Calu3 (cell line): Measurements from ENCODE around the gene CCNG1. TPM values are rescaled to one million over a fixed set of nuclear protein-coding genes. Genes with fewer than 3 reads are reported as not detected.

ENCODE experiments used
- BruUV-seq: library from RNA; stranded (reverse); fragments of 400-500 nt; replicated peaks from 2 replicates; lab custom pipeline; 2021; lab: Mats Ljungman, UMichigan
- CTCF ChIA-PET: fragments of 300-600 bp; sonication (Branson Sonifier 250); formaldehyde crosslinking; loops from one replicate; lab custom pipeline; 2022; ENCODE audit warnings: antibody characterized with exemption; lab: Charles Lee
- DNase-seq: peaks from one replicate; pipeline ENCODE4 v3.0.0; 2022
- H3K27ac Mint-ChIP-seq: one replicate; pipeline ENCODE4 v1.8.0; 2022; ENCODE audit warnings: mixed read lengths; ENCODE audit not compliant: unreplicated experiment
- H3K27me3 Mint-ChIP-seq: one replicate; pipeline ENCODE4 v1.8.0; 2022; ENCODE audit warnings: mixed read lengths; ENCODE audit not compliant: unreplicated experiment
- H3K36me3 Mint-ChIP-seq: one replicate; pipeline ENCODE4 v1.8.0; 2022; ENCODE audit warnings: mild to moderate bottlenecking, moderate library complexity, mixed read lengths; ENCODE audit not compliant: insufficient read depth, unreplicated experiment
- H3K4me1 Mint-ChIP-seq: one replicate; pipeline ENCODE4 v1.8.0; 2022; ENCODE audit warnings: mild to moderate bottlenecking, low read depth, mixed read lengths; ENCODE audit not compliant: unreplicated experiment
- H3K4me3 Mint-ChIP-seq: one replicate; pipeline ENCODE4 v1.8.0; 2022; ENCODE audit warnings: mild to moderate bottlenecking, low read depth, moderate library complexity, mixed read lengths; ENCODE audit not compliant: unreplicated experiment
- H3K9me3 Mint-ChIP-seq: one replicate; pipeline ENCODE4 v1.8.0; 2022; ENCODE audit warnings: low read depth, mixed read lengths; ENCODE audit not compliant: unreplicated experiment
- CTCF ChIP-seq: fragments of 200-600 bp; IDR thresholded peaks from one replicate; pipeline ENCODE4 v1.8.0; 2022; ENCODE audit warnings: antibody characterized with exemption; ENCODE audit not compliant: unreplicated experiment
- intact Hi-C: fragments of 100-400 bp; cut with micrococcal nuclease; formaldehyde crosslinking; loops from one replicate; pipeline ENCODE4 v1.10.0; 2022; ENCODE audit not compliant: unreplicated experiment
- total RNA-seq: library from RNA; stranded (reverse); gene quantifications from 2 replicates; pipeline ENCODE4 v1.2.3, GENCODE V29; 2022

CCNG1 gene
- total RNA-seq, 1 experiment from 2014 or later: 105 TPM

GRCh38 chr5:163475411-163475810 lies 38.0 kb downstream of the CCNG1 start:
- CTCF ChIA-PET: no interaction called here
- Mint-ChIP-seq H3K4me3 (no peak overlapping the region), H3K27me3 (no peaks in the 10 kb centered on the region), H3K36me3 (peaks cover 8% of the 10 kb centered on the region), H3K9me3 (no peaks in the 10 kb centered on the region), H3K4me1 (no peaks in the 10 kb centered on the region), H3K27ac (no peak overlapping the region)
- TF ChIP-seq CTCF: no peak
- BruUV-seq: no TSS peak
- no peak for DNase-seq
- intact Hi-C loops: no loop called here

GRCh38 chr5:163478126-163478981 lies 41.0 kb downstream of the CCNG1 start:
- BruUV-seq: no TSS peak
- no peak for TF ChIP-seq CTCF
- Mint-ChIP-seq H3K4me1 (no peaks in the 10 kb centered on the region), H3K9me3 (no peaks in the 10 kb centered on the region), H3K4me3 (no peak overlapping the region), H3K27me3 (no peaks in the 10 kb centered on the region), H3K27ac (no peak overlapping the region), H3K36me3 (peaks cover 10% of the 10 kb centered on the region)
- intact Hi-C loops: no loop called here
- no peak for DNase-seq
- CTCF ChIA-PET: interaction anchor here (2.1 kb wide), 1 partner anchor 18 kb away, joined by 7 read pairs; the partner anchor contains the start of genes HMMR and NUDCD2

GRCh38 chr5:163478982-163479271 lies 41.5 kb downstream of the CCNG1 start:
- H3K9me3 Mint-ChIP-seq: no peaks in the 10 kb centered on the region
- H3K27ac Mint-ChIP-seq: no peak overlapping the region
- peaks cover 10% of the 10 kb centered on the region for H3K36me3 Mint-ChIP-seq
- DNase-seq: no peak
- CTCF ChIA-PET: interaction anchor here (2.1 kb wide), 1 partner anchor 18 kb away, joined by 7 read pairs; the partner anchor contains the start of genes HMMR and NUDCD2
- no peak for TF ChIP-seq CTCF
- BruUV-seq: no TSS peak
- no peaks in the 10 kb centered on the region for H3K4me1 Mint-ChIP-seq
- H3K4me3 Mint-ChIP-seq: no peak overlapping the region
- intact Hi-C loops: no loop called here
- no peaks in the 10 kb centered on the region for H3K27me3 Mint-ChIP-seq

- H3K36me3 Mint-ChIP-seq: peaks cover 20% of the 10 kb centered on the region
- H3K4me3 Mint-ChIP-seq: no peak overlapping the region
- H3K27ac Mint-ChIP-seq: no peak overlapping the region
- H3K27me3 Mint-ChIP-seq: no peaks in the 10 kb centered on the region
- DNase-seq: no peak
- H3K4me1 Mint-ChIP-seq: no peaks in the 10 kb centered on the region
- no peaks in the 10 kb centered on the region for H3K9me3 Mint-ChIP-seq
- CTCF ChIA-PET: no interaction called here
- BruUV-seq: no TSS peak
- intact Hi-C loops: no loop called here
- TF ChIP-seq CTCF: no peak
Measured at GRCh38 chr5:163489055-163489744, 51.8 kb downstream of the CCNG1 start.
